ENCODE results near the gene NAMPT.
"Not testable (repeated sequence)": the region's sequence is repeated elsewhere in the genome, so short reads cannot be mapped to it uniquely, and the experiment has no call there.

The NAMPT gene

DNA sequence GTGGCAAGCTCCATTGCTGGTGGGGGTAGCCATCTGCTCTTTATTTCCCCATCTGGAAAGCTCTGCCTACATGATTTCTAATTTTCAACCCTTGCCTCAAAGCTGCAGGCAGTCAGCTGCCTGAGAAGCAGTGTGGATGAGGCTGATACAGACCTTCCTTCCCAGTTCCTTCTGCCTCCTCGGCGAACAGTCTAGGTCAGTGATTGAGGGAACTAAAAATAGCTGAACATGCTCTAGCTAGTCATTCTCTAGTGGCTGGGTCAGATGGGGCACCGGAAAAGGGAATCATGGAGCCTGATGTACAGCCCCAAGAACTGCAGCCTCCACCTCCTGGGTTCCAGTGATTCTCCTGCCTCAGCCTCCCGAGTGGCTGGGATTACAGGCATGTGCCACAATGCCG, 48.7 kb downstream of the NAMPT start:
- DNase-seq (ENCODE audit: low read depth in 4 of 4, low spot score in 1 of 4): no peak

DNA sequence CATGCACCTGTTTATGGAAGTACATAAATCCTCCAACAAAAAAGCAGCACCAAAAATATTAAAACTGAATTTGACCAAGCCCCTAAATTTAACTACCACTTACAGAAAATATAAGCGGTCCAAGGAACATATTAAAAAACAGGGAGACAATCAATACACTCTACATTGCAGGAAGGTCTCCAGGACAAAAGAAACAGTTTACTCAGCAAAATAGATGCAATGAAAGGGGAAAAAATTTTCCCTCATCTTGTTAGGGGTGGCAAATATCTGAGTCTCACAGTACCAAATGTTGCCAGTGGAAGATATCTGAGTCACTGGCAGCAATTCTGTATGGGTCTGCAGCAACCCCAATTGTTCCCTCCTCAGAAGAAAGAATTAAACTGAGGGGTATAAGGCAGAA, 50.4 kb downstream of the NAMPT start:
- no peak for DNase-seq (ENCODE audit: low read depth in 4 of 4, low spot score in 1 of 4)

DNA sequence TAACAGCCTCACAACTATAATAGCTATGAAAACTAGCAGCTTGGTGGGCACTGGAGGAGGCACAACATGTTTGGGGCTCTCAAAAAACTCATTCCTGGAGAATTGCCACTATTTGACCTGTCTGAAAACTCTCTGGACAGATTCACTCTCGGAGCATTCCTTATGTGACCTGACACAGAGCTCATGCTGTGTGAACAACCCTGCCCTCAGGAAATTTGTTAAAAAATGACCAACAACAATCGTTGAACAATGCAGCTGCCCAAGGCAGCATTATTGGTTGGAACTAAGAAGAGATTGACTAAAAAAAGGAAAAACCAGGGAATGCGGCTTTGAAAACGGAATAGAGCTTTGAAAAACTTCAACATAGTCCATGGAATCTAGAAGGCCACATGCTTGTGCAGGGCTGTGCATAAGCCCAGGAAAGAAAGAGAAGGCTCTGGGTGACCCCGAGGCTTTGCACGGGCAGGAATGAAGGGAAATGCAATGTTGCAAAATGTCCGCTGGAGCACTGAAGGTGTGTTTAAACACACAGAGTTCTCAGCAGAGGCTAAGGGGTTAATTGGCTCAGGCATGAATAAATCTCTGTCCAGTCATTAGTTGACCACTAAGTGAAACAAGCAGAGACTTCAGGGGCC, 52.8 kb downstream of the NAMPT start:
- no peak for DNase-seq (ENCODE audit: low read depth in 4 of 4, low spot score in 1 of 4)

DNA sequence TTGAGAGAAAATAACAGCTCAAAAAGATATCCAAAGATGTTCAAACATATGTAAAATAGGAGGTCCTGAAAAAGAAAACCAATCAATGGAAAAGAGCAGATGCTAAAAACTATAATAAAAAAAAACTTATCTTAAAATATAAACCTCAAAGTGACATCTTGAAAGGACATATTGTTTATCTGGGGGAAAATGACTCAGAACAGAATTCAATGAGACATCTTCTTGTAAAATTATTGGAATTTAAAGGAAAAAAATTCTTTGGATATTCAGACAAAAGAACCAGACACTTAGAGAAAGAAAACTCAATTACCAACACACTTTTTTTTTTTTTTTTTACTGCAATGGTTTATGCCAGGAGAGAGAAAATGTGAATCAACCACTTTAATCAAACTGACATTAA, 58.9 kb downstream of the NAMPT start:
- no peak for DNase-seq (ENCODE audit: low read depth in 4 of 4, low spot score in 1 of 4)

DNA sequence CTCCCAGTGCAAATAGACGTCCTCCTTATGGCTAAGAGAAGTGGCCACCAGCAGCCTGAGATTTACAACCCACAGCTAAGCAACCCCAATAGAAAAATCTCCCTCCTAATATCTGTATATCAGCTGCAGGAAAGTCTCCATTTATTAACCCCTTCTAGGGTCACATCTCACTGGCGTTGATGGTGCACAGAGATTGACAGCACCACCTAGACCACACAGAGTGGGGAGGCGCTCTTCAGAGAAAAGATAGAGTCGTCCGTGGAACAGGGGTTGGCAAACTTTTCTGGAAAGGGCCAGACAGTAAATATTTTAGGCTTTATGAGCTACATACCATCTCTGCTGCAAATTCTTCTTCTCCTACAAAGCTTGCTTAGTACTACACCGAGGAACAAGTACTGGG, 60.0 kb downstream of the NAMPT start:
- DNase-seq (ENCODE audit: low read depth in 4 of 4, low spot score in 1 of 4): no peak

DNA sequence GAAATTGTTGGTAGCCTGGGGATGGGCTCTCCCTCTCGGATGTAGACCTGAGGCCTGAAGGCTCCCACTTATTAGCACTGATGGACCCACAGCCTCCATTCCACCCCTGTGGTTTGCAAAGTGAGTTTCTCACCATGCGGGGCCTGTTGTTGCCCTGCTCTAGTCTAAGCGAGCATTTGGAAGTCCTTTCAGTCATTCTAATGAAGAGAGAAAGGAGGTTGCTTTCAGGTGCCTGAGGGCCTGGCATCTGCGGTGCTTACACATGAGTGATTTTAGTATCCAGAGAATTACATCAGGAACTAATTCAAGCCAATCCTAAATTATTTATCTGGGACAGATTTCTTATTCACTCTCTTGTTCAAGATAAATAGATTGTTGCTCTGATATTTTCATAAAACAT, 61.6 kb downstream of the NAMPT start:
- no peak for DNase-seq (ENCODE audit: low read depth in 4 of 4, low spot score in 1 of 4)

DNA sequence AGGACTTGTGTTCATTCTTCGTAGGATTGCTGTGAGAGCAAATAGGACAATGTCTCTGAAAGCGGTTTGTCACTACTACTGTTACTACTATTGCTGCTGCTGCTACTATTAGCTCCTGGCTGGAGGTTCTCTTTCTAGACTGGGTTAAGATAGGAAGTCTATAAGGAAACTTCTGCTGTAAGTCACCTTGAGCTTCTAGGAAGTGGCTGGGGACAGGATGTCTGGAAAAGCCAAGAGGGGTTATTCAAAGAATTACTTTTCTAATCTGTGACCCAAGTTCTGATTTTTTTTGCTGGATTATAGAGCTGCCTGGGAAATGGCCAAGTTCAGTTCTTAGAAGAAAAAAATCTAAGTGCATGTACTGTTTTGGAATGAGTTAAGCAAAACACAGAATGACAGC, 62.2 kb downstream of the NAMPT start:
- DNase-seq (ENCODE audit: low read depth in 4 of 4, low spot score in 1 of 4): no peak

DNA sequence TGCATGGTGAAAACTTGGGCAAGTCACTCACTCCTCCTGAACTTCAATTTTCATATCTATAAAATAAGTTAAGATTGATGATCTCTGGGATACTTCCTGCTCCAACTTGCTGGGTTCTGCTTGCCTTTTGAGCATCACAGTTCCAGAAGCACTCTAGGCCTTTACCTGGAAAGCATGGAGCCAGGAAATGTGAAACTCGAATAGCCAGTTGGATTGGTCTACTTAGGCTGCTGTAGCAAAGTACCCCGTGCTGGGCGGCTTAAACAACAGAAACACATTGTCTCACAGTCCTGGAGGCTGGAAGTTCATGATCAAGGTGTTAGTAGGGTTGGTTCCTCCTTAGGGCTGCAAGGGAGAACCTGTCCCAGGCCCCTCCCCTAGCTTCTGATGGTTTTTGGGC, 64.5 kb downstream of the NAMPT start:
- DNase-seq (ENCODE audit: low read depth in 4 of 4, low spot score in 1 of 4): no peak

DNA sequence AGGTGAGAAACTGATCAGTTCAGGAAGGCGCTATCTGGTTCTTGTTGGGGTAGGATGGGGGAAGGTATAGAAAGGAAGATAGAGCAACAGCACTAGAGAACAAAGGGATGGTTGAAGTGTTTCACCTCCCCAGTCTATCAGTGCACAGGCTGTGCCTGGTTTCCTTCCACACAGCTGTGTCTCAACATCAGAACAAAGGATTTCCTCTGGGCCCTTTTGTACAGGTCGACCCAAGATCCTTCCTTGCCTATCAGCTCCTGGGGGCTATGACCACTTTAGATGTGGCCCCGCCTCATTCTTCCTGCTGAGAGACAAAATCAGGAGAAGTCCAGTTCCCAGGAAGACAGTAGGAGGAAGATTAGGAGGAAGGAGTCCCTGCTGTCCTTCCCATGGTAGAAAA, 65.6 kb downstream of the NAMPT start:
- DNase-seq (ENCODE audit: low read depth in 4 of 4, low spot score in 1 of 4): no peak

DNA sequence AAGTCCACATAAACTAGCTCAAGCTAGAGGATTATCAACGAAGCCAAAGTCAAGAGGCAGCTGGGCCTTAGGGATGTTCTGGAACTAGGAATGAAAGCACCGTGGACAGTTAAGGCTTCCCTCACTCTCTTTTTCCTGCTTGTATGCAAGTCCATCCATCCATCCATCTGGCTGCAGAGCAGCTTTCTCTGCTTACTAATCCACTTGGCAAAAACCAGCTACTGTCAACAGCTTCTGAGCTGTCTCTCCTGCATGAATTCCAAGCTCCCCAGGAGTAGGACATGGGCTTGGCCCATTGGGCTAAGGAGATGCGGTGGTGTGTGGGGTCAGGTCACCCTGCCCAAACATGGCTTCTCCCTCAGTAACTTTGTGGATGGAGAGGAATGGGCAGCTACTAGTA, 66.2 kb downstream of the NAMPT start:
- DNase-seq (ENCODE audit: low read depth in 4 of 4, low spot score in 1 of 4): no peak

DNA sequence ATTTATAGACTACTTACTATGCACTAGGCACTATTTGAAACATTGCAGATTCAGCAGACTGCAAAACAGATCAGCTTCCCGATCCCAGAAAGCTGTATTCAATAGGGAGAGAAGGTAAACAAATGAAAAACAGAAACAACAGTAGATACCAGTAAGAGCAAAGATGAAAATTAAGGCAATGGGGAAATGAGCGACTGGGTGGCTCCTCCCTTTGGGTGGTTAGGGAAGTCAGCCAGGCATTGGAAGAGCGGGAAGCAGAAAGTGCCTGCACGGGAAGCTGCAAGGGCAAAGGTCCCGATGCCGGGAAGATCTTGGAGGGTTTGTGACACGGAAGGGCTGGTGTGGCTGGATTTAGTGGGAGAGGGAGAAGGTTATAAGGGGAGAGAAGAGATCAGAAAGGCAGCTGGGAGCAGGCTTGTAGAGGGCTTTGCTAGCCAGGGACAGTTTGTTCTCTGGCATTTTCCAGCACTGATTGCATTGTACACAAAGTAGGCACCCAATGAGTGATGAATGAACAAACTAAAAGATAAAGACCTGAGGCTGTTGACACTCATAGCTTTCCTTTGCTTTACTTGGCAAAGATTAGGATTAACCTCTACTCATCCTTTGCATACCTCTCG, 67.8 kb downstream of the NAMPT start:
- DNase-seq (ENCODE audit: low read depth in 4 of 4, low spot score in 1 of 4): no peak

DNA sequence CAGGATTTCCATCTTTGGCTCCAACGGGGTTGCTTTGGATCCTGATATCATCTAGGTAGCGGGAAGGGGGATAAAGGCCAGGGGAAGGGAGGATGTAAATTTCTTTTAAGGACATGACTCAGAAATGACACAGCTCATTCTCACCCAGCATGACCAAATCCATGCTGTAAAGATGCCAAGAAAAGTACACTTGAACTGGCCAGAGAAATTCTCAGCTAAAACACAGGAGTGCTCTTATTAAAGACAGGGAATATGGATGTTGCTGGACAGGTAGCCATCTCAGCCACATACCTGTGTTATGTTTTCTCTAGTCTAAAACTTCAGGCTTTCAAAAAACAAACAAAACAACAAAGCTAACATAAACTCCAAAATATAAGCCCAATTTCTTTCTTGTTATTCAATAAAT, 68.3 kb downstream of the NAMPT start:
- DNase-seq (ENCODE audit: low read depth in 4 of 4, low spot score in 1 of 4): no peak

DNA sequence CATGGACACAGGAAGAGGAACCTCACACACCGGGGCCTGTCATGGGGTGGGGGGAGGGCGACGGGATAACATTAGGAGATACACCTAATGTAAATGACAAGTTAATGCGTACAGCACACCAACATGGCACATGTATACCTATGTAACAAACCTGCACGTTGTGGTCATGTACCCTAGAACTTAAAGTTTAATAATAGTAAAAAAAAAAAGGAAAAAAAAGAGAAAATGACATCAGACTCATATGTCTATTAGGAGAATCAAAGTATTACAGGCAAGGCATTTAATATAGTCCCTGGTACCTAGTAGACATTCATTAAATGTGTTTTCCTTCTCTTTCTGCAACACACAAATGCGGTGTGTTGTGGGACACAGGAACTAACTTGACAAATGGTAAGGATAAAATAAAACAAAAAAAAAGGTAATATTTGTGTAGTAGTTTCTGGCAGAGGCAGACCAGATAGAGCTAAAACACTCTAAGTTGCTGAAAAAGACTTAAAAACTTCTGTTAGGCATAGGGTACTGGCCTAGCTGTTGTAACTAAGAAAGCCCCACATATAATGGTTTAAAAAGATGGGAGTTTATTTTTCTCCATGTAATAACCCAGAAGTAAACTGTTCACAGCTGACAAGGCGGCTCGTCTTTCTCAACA, 68.8 kb downstream of the NAMPT start:
- no peak for DNase-seq (ENCODE audit: low read depth in 4 of 4, low spot score in 1 of 4)

DNA sequence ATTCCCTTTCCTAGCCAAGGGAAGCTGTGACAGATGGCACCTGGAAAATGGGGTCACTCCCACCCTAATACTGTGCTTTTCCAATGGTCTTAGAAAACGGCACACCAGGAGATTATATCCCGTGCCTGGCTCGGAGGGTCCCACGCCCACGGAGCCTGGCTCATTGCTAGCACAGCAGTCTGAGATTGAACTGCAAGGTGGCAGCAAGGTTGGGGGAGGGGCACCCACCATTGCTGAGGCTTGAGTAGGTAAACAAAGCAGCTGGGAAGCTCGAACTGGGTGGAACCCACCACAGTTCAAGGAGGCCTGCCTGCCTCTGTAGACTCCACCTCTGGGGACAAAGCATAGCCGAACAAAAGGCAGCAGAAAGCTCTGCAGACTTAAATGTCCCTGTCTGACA, 75.8 kb downstream of the NAMPT start:
- not testable (repeated sequence) for DNase-seq (ENCODE audit: low read depth in 4 of 4, low spot score in 1 of 4)

DNA sequence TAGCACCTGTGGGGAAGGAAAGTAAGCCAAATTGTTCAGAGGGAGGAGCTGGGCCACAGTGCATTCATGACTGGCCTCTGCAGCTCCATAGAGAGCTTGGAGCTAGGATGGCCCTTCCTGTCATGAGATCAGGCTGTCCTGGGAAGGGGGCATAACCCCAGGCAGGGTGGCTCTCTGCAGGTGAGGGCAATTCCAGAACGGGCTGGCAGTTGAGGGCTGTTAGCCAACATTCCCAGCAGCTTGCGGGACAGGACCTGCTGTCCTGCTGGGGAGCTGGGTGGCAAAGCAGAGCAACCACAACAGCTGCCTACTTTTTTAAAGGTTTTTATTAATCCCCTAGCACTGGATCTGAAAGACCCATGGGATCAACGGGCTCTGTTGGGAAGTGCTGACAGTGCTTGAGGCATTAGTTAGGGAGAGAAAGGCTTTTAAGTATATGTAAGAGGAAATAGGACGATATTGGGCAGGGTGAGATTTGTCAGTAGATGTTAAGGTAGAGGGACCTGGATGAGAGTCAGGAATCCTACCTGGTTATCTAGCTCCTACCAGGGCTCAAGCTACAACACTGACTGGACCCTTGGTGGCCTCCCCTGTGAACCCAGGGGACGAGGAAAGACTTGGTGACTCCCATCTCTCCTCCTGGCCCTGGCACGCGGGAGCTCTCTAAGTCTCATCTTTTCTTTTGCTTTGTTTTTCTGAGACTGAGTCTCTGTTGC, 77.8 kb downstream of the NAMPT start:
- no peak for DNase-seq (ENCODE audit: low read depth in 4 of 4, low spot score in 1 of 4)

DNA sequence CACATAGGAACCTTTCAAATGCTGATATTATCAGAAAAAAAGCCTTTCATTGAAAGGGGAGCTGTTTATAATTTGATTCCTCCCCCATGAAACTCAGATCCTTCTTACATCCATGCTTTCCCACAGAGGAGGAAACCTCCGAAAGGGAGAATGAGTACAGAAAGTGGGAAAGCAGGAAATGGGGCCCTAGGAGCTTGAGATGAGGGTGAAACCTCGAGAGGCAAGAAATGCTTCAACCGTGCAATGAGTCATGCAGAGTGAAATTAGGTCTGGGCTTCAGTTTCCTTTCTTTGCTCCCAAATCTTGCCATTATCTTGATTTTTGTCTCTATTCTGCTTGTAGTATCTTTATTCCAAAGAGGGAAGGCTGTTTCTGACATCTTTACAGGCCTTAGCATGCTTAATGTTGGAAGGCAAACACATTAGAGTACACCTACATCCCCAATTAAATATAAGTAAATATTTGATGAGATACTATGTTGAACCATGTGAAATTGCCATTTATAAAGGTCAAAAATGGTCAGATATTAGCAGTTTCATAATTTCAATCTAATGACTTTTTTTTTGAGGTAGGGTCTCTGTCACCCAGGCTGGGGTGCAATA, 79.1 kb downstream of the NAMPT start:
- no peak for DNase-seq (ENCODE audit: low read depth in 4 of 4, low spot score in 1 of 4)

DNA sequence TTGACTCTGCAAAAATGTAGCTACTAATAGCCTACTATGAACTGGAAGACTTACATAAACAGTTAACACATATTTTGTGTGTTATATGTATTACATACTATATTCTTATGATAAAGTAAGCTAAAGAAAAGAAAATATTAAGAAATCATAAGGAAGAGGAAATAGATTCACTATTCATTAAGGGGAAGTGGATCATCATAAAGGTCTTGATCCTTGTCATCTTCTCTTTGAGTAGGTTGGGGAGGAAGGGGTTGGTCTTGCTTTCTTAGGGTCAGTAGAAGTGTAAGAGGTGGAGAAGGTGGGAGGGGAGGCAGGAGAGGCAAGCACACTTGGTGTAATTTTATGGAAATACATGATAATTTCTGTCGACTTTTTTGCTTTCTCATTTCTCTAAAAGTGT, 81.3 kb downstream of the NAMPT start:
- DNase-seq (ENCODE audit: low read depth in 4 of 4, low spot score in 1 of 4): no peak

DNA sequence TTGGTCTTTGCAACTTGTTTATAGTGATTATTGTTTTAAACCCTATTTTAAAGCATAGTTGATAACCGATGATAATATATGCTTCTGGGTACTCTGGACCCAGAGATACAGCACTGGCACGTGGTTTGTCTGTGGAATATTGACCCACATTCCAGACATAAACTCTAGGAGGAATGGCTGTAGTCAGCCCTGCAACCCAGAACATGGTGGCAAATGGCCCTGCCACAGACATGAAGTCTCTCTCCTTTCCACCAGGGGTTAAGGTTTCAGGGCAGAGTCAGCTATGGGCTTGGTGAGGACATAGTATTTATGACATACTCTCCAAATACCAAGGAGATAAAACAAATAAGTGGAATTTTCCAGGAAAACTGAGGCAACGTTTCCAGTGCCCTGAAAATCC, 83.6 kb downstream of the NAMPT start:
- no peak for DNase-seq (ENCODE audit: low read depth in 4 of 4, low spot score in 1 of 4)

DNA sequence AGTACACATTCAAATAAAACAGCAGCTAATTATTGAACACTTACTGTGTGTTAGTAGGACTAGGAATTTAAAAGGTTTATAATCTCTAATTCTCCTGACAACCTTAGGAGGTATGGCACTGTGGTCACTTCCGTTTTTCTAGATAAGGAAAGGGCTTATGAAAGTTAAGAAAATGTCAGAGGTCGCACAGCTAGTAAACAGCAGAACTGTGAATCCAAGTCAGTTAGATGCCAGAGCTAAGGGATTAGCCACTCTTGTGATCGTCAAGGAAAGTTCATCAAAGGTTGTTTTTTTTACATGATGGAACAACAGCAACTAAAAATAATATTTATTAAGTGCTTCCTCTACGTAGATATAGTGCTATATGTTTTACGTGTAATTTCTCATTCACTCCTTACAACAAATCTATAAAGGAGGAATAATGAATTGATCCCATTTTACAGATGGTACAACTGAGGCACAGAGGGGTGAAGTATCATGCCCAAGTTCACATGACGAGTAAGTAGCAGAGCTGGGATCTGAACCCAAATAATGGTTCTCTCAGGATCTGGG, 84.9 kb downstream of the NAMPT start:
- DNase-seq (ENCODE audit: low read depth in 4 of 4, low spot score in 1 of 4): no peak

DNA sequence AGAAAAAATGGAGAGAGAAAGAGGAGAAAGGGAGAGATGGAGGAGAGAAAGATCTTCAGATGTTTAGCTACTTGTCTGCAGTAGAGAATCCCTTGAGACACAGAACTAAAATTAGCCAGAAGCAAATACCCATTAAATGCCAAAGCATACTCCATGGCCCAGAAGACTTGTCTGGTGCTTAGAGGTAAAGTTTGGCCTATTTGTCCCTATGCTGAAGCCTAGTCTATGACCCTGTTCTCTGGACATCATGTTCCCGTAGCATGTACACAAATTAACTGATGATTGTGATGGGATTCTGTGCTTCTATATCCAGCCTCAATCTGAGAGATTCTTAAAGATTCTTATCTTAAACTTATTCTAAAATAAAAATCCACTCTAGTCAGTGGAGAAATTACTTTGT, 85.8 kb downstream of the NAMPT start:
- DNase-seq (ENCODE audit: low read depth in 4 of 4, low spot score in 1 of 4): no peak

Measured in stimulated activated CD4-positive, alpha-beta T cell treated with anti-CD3 and anti-CD28 coated beads, Interleukin-1b, Interleukin-23, amount 100 ng/mL, for 24 hours (primary cell).